ENCODE measurements around the gene PROM1.

DNA sequence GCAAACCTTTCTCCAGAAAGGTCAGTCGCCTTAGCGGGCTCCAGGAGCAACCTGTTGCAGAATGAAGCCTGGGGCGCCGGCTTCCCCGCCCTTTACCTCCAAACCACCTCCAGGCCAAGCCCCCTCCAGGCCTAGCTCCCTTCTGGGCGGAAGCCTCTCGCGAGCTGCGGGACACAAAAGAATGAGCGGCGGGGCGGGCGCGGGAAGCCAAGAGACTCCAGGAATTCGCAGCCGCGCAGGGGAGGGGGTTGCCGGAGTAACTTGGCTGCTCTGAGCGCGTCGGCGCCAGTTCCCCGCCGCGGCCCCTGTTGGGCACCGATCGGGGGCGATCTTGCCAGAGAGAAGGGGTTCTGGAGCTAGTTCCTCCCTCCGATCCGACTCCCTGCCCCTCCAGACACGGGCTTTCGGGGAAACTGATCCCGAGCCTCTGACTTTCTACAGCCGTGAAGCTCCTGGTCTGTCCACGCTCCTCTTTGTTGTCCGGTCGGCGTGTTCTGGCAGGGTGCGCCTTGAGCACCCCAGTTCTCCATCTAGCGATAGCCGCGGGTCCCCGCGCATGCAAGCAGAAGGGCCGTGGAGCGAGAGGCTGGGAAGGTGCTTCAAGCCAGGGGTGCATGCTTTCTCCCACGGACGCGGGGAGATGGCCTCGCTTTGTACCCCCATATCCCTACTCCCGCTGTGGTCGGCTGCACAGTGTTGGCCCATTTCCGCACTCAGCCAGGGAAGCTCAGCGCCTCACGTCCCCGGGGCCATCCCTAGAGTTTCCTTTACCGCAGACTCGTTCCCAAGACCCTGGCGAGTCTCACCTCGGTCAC is 1.2 kb downstream of the PROM1 start:
- TF ChIP-seq POLR2A (IDR thresholded peaks at IDR 0.05), result peak in 2 of 3 donors; percentile 58 to 67
- TF ChIP-seq, protein P1, sequence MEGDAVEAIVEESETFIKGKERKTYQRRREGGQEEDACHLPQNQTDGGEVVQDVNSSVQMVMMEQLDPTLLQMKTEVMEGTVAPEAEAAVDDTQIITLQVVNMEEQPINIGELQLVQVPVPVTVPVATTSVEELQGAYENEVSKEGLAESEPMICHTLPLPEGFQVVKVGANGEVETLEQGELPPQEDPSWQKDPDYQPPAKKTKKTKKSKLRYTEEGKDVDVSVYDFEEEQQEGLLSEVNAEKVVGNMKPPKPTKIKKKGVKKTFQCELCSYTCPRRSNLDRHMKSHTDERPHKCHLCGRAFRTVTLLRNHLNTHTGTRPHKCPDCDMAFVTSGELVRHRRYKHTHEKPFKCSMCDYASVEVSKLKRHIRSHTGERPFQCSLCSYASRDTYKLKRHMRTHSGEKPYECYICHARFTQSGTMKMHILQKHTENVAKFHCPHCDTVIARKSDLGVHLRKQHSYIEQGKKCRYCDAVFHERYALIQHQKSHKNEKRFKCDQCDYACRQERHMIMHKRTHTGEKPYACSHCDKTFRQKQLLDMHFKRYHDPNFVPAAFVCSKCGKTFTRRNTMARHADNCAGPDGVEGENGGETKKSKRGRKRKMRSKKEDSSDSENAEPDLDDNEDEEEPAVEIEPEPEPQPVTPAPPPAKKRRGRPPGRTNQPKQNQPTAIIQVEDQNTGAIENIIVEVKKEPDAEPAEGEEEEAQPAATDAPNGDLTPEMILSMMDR (IDR thresholded peaks at IDR 0.05), result no peak

All from body of pancreas (tissue), 4 donors.